NCI-H2227 treated with DMSO at 0.1 percent for 48 hours (cell line): ENCODE measurements around the gene ORC4.
"Not testable (repeated sequence)": the region's sequence is repeated elsewhere in the genome, so short reads cannot be mapped to it uniquely, and the experiment has no call there.

Source experiments
- DNase-seq: peaks from one replicate; lab custom pipeline; 2025; lab: John Stamatoyannopoulos, UW

Gene ORC4

GRCh38 chr2:148014616-148015015 is 5.9 kb downstream of the ORC4 start:
- DNase-seq, result no peak

- DNase-seq, result no peak
Measured at GRCh38 chr2:148013876-148014275, 6.7 kb downstream of the ORC4 start.

- DNase-seq, result not testable (repeated sequence)
Measured at GRCh38 chr2:148008411-148008810, 12.1 kb downstream of the ORC4 start.

GRCh38 chr2:148007219-148007900 is 13.2 kb downstream of the ORC4 start:
- no peak for DNase-seq

GRCh38 chr2:148006249-148007007 is 14.1 kb downstream of the ORC4 start:
- DNase-seq, result no peak

- not testable (repeated sequence) for DNase-seq
Measured at GRCh38 chr2:148002420-148002819, 18.1 kb downstream of the ORC4 start.

GRCh38 chr2:148000095-148000494 is 20.4 kb downstream of the ORC4 start:
- DNase-seq, result no peak

- DNase-seq, result no peak
Measured at GRCh38 chr2:147999126-147999525, 21.4 kb downstream of the ORC4 start.

- DNase-seq, result no peak
Measured at GRCh38 chr2:147998203-147998602, 22.3 kb downstream of the ORC4 start.

GRCh38 chr2:147996828-147997227 is 23.7 kb downstream of the ORC4 start:
- DNase-seq, result no peak

- not testable (repeated sequence) for DNase-seq
Measured at GRCh38 chr2:147994965-147995364, 25.6 kb downstream of the ORC4 start.

GRCh38 chr2:147989809-147990403 is 30.6 kb downstream of the ORC4 start:
- DNase-seq, result peak; percentile 35

- no peak for DNase-seq
Measured at GRCh38 chr2:147989102-147989501, 31.4 kb downstream of the ORC4 start.

GRCh38 chr2:147980940-147981528 is 39.5 kb downstream of the ORC4 start:
- no peak for DNase-seq

- no peak for DNase-seq
Measured at GRCh38 chr2:147977679-147978078, 42.9 kb downstream of the ORC4 start.

- DNase-seq, result no peak
Measured at GRCh38 chr2:147976102-147976501, 44.4 kb downstream of the ORC4 start.

GRCh38 chr2:147968571-147968970 is 52.0 kb downstream of the ORC4 start:
- DNase-seq, result no peak

GRCh38 chr2:147952118-147952517 is 68.4 kb downstream of the ORC4 start:
- DNase-seq, result no peak

- DNase-seq, result no peak
Measured at GRCh38 chr2:147945660-147946059, 74.9 kb downstream of the ORC4 start.

GRCh38 chr2:147939313-147939712 is 81.2 kb downstream of the ORC4 start:
- no peak for DNase-seq

GRCh38 chr2:147937744-147938349 is 82.7 kb downstream of the ORC4 start:
- DNase-seq, result peak; percentile 77

GRCh38 chr2:147934881-147935620 is 85.5 kb downstream of the ORC4 start:
- DNase-seq, result no peak
